Activated naive CD4-positive, alpha-beta T cell treated with anti-CD3 and anti-CD28 coated beads, Interleukin-2, amount 10 ng/mL, durations not matched to agents 7 days and 5 days (primary cell): ENCODE data around the gene TMEM175.

ENCODE experiments used
- CTCF ChIA-PET: fragments of 350-600 bp; sonication (Branson Sonifier 250); formaldehyde crosslinking; loops from one replicate; lab custom pipeline; 2021; ENCODE audit warnings: antibody characterized with exemption; lab: Charles Lee
- DNase-seq: peaks from one replicate; pipeline ENCODE4 v3.0.0-alpha.2; 2020
- H3K27ac Mint-ChIP-seq: one replicate; pipeline ENCODE4 v1.8.0; 2021; ENCODE audit warnings: mild to moderate bottlenecking, moderate library complexity, mixed read lengths
- H3K27me3 Mint-ChIP-seq: one replicate; pipeline ENCODE4 v1.8.0; 2021; ENCODE audit warnings: mild to moderate bottlenecking, mixed read lengths
- H3K36me3 Mint-ChIP-seq: one replicate; pipeline ENCODE4 v1.8.0; 2021; ENCODE audit warnings: mixed read lengths
- H3K4me1 Mint-ChIP-seq: one replicate; pipeline ENCODE4 v1.8.0; 2021; ENCODE audit warnings: mixed read lengths
- H3K4me3 Mint-ChIP-seq: one replicate; pipeline ENCODE4 v1.8.0; 2021; ENCODE audit warnings: mild to moderate bottlenecking, moderate library complexity, mixed read lengths
- H3K9me3 Mint-ChIP-seq: one replicate; pipeline ENCODE4 v1.8.0; 2021; ENCODE audit warnings: mixed read lengths

The TMEM175 gene

DNA sequence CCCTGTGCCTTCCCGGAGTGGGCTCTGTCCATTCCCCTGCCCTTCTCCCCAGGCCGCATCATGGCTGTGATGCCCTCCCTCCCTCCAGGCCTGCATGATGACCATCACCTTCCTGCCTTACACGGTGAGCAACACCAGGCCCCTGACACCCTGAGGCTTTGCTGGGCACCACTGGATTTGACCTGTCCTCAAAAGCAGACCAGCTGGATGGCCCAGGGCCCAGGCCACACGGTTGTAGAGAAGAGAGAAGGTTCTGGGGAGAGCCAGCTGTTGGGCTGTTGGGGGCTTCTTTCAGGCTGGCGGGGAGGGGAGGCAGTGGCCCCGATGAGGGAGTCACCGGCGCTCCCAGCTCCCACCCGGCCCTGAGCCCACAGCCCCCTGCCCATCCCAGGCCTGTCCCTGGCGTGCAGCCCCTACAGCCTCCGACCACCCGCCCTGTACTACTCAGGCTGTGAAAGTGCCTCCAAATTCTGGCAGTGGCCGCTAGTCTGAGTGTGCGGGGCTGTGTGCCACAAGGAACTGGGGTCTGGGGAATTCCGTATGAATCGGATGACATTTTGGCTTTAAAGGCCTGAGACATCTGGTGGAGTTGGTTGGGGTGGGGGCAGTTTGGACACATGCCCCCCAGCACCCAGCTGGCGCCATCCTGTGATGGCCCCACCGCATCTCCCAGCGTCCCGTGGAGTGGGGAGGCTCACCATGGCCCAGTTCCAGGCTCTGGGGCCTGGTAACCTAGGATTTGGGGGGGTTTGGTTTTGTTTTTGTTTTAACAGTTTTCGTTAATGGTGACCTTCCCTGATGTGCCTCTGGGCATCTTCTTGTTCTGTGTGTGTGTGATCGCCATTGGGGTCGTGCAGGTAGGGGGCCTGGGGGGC lies 19.6 kb downstream of the TMEM175 start:
- H3K9me3 Mint-ChIP-seq, result no peaks in the 10 kb centered on the region
- no peak overlapping the region for H3K27ac Mint-ChIP-seq
- H3K27me3 Mint-ChIP-seq, result peaks cover 6% of the 10 kb centered on the region
- no peaks in the 10 kb centered on the region for H3K36me3 Mint-ChIP-seq
- DNase-seq, result no peak
- CTCF ChIA-PET, result no interaction called here
- no peak overlapping the region for H3K4me3 Mint-ChIP-seq
- H3K4me1 Mint-ChIP-seq, result no peaks in the 10 kb centered on the region

DNA sequence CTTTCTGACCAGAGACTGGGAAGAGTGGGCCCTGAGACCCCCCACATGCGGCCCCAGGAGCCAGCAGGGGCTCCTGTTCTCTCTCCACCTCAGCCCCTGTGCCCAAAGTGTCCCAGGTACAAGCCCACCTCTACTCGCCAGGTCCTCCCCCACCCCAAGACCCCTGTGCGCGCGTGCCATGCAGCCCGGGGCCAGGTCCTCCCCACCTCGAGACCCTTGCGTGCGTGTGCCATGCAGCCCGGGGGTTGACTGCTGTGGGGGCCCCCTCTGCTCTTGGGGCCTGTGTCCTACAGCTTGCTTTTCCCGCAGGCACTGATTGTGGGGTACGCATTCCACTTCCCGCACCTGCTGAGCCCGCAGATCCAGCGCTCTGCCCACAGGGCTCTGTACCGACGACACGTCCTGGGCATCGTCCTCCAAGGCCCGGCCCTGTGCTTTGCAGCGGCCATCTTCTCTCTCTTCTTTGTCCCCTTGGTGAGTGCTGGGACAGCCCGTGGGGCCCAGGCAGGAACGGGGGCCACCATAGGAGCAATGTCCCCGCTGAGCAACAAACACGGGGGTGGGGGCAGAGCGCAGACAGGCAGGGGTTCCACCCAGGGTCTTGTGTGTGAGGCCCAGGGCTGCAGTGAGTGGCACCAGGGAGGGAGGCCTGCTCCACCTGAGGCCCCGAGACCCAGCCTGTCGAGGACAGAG lies 20.8 kb downstream of the TMEM175 start:
- CTCF ChIA-PET, result no interaction called here
- Mint-ChIP-seq H3K27me3 (no peaks in the 10 kb centered on the region), H3K27ac (no peak overlapping the region), H3K9me3 (no peaks in the 10 kb centered on the region), H3K4me1 (no peaks in the 10 kb centered on the region), H3K36me3 (no peaks in the 10 kb centered on the region), H3K4me3 (no peak overlapping the region)
- DNase-seq, result no peak

DNA sequence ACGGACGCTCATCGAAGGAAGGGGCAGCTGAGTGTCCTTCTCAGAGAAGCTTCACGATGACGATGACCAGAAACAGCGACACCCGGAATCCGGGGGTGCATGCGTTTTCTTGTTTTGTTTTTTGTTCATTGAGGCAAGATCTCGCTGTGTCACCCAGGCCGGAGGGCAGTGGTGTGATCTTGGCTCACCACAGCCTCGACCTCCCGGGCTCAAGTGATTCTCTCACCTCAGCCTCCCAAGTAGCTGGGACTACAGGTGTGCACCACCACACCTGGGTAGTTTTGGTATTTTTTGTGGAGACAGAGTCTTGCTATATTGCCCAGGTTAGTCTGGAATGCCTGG lies 21.3 kb downstream of the TMEM175 start:
- H3K9me3 Mint-ChIP-seq, result no peaks in the 10 kb centered on the region
- no peak overlapping the region for H3K27ac Mint-ChIP-seq
- no peaks in the 10 kb centered on the region for H3K4me1 Mint-ChIP-seq
- no peaks in the 10 kb centered on the region for H3K36me3 Mint-ChIP-seq
- no peak overlapping the region for H3K4me3 Mint-ChIP-seq
- no peak for DNase-seq
- CTCF ChIA-PET, result no interaction called here
- H3K27me3 Mint-ChIP-seq, result no peaks in the 10 kb centered on the region

DNA sequence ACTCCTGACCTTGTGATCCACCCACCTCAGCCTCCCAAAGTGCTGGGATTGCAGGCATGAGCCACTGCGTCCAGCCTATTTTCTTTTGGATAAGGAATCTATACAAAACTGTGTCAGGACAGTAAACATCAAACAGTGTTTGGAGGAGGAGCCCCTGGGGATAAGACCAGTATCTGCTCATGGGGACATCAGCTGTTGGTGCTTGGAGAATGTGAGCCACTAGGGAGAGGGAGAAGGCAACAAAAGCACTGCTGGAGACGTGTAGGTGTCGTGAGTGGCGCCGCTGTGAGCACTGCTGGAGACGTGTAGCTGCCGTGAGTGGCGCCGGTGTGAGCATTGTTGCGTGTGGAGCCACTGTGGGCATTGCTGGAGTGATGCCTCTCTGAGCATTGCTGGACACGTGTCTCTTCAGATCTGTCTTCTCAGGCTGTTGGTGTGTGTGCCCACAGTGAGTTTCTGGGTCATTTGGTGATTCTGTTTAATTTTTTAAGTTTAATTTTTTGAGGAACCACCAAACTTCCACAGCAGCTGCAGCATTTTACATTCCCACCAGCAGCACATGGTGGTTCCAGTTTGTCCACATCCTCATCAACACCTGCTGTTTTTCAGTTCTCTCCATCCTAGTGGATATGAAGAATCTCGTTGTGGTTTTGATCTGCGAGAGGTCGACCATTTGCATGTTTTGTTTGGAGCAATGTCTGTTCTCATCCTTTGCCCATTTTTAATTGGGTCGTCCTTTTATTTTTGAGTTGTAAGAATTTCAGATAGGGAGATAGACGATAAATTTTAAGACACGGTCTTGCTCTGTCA lies 22.2 kb downstream of the TMEM175 start:
- Mint-ChIP-seq H3K27ac (no peak overlapping the region), H3K4me3 (no peak overlapping the region), H3K36me3 (peaks cover 3% of the 10 kb centered on the region), H3K27me3 (no peaks in the 10 kb centered on the region), H3K9me3 (no peaks in the 10 kb centered on the region), H3K4me1 (no peaks in the 10 kb centered on the region)
- no peak for DNase-seq
- CTCF ChIA-PET, result interaction anchor here (0.7 kb wide), 1 partner anchor 176 kb away, joined by 3 read pairs; no protein-coding TSS in a partner anchor

DNA sequence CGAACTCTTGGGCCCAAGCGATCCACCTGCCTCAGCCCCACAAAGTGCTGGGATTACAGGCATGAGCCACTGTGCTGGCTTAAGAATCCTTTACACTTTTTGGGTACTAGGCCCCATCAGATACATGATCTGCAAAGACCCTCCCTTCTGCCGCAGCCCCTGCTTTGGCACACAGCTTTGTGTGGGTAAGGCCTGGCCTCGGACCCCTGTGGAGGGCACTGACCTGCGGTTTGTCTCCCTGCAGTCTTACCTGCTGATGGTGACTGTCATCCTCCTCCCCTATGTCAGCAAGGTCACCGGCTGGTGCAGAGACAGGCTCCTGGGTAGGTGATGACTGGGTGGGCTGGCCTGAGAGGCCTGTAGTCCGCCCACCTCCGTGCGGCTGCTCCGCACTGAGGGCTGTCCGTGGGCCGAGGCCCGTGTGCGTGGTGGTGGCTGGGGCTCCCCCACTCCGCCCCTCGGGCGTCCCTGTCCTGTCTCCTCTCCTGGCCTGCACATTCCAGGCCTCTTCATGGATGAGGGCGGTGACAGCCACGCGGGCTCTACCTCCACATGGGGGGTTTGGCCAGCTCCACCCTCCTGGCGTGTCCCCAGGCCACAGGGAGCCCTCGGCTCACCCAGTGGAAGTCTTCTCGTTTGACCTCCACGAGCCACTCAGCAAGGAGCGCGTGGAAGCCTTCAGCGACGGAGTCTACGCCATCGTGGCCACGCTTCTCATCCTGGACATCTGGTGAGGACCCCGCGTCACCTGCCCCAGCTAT lies 23.1 kb downstream of the TMEM175 start:
- Mint-ChIP-seq H3K4me1 (no peaks in the 10 kb centered on the region), H3K27me3 (no peaks in the 10 kb centered on the region), H3K9me3 (no peaks in the 10 kb centered on the region), H3K27ac (no peak overlapping the region), H3K4me3 (no peak overlapping the region), H3K36me3 (peaks cover 3% of the 10 kb centered on the region)
- CTCF ChIA-PET, result interaction anchor here (0.7 kb wide), 1 partner anchor 175 kb away, joined by 3 read pairs; no protein-coding TSS in a partner anchor
- no peak for DNase-seq

DNA sequence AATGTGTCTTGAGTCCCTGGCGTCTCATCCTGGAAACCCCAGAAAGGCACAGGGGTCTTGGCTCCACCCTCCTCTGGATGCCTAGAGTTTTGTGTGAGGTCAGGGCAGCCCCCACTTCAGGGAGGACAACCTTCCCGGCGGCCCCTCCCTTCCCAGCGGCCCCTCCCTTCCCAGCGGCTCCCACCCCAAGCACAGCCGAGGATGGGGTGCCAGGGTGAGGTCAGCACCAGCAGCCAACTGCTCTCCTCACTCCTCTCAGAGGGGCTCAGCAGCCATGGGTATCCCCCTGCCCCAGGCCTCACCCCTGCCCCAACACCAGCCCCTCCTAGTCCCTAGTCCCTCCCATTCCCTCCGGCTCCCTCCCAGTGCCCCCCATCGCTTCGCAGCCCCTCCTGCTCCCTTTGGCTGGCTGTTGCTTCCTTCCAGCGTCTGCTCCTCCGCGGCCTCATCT lies 23.7 kb downstream of the TMEM175 start:
- peaks cover 3% of the 10 kb centered on the region for H3K36me3 Mint-ChIP-seq
- no peaks in the 10 kb centered on the region for H3K27me3 Mint-ChIP-seq
- H3K9me3 Mint-ChIP-seq, result no peaks in the 10 kb centered on the region
- H3K27ac Mint-ChIP-seq, result no peak overlapping the region
- no peaks in the 10 kb centered on the region for H3K4me1 Mint-ChIP-seq
- no peak overlapping the region for H3K4me3 Mint-ChIP-seq
- CTCF ChIA-PET, result no interaction called here
- no peak for DNase-seq

DNA sequence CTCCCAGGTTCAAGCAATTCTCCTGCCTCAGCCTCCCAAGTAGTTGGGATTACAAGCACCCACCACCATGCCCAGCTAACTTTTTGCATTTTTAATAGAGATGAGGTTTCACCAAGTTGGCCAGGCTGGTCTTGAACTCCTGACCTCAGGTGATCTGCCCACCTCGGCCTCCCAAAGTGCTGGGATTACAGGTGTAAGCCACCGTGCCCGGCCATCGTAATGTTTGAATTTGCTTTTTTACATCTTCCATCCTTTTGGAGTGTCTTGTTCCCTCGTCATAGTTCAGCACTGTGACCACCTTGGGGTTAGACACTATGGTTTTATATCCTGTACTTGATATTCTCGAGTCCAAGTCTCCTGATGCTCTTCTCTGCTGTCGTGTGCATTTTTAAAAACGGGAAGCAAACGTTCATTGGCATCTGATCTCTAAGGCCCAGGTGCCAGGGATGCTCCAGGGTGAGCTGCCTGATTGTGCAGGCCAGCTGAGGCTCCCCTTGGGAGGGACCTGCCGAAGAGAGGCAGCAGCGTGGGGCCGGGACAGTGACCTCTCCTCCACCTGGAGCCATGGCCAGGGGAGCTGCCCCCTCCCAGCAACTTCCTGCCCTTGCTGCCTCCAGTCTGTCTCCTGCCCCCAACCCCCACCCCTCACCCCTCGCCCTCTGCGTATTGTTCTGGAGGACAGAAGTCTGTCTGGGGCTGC lies 24.4 kb downstream of the TMEM175 start:
- Mint-ChIP-seq H3K4me3 (no peak overlapping the region), H3K36me3 (peaks cover 3% of the 10 kb centered on the region), H3K9me3 (no peaks in the 10 kb centered on the region), H3K4me1 (no peaks in the 10 kb centered on the region), H3K27me3 (no peaks in the 10 kb centered on the region), H3K27ac (no peak overlapping the region)
- CTCF ChIA-PET, result no interaction called here
- DNase-seq, result no peak

DNA sequence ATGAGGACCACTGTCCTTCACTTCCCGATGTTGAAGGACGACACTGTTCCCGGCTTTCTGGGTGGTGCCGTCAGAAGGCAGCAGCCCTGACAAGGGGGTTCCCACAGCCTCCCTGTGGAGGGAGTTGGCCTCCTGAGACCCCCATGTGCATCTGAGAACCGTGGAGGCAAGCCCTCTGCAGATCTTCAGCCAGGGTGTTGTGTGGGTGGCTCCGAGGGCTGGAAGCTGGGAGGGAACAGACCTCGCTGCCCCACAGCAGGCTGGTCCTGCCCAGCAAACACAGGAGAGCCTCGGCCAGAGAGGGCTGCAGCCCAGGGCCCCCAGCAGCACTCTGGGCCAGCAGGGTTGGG lies 24.9 kb downstream of the TMEM175 start:
- DNase-seq, result no peak
- no peak overlapping the region for H3K4me3 Mint-ChIP-seq
- H3K36me3 Mint-ChIP-seq, result peaks cover 5% of the 10 kb centered on the region
- no peaks in the 10 kb centered on the region for H3K9me3 Mint-ChIP-seq
- CTCF ChIA-PET, result no interaction called here
- H3K27ac Mint-ChIP-seq, result no peak overlapping the region
- no peaks in the 10 kb centered on the region for H3K27me3 Mint-ChIP-seq
- no peaks in the 10 kb centered on the region for H3K4me1 Mint-ChIP-seq

DNA sequence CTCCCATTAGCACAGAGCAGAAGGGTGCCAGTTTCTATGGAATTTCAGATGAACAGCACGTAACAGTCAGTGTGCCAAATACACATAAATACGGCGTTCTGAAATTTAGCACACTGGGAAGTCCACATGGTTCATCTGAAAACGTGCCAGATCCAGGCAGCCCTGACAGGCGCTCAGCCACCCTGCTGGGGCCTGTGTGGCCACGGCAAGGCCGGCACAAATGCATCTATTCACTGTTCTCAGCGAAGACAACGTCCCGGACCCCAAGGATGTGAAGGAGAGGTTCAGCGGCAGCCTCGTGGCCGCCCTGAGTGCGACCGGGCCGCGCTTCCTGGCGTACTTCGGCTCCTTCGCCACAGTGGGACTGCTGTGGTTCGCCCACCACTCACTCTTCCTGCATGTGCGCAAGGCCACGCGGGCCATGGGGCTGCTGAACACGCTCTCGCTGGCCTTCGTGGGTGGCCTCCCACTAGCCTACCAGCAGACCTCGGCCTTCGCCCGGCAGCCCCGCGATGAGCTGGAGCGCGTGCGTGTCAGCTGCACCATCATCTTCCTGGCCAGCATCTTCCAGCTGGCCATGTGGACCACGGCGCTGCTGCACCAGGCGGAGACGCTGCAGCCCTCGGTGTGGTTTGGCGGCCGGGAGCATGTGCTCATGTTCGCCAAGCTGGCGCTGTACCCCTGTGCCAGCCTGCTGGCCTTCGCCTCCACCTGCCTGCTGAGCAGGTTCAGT lies 25.5 kb downstream of the TMEM175 start:
- DNase-seq, result no peak
- H3K36me3 Mint-ChIP-seq, result peaks cover 6% of the 10 kb centered on the region
- no peak overlapping the region for H3K4me3 Mint-ChIP-seq
- no peaks in the 10 kb centered on the region for H3K4me1 Mint-ChIP-seq
- no peaks in the 10 kb centered on the region for H3K9me3 Mint-ChIP-seq
- no peak overlapping the region for H3K27ac Mint-ChIP-seq
- no peaks in the 10 kb centered on the region for H3K27me3 Mint-ChIP-seq
- CTCF ChIA-PET, result no interaction called here

DNA sequence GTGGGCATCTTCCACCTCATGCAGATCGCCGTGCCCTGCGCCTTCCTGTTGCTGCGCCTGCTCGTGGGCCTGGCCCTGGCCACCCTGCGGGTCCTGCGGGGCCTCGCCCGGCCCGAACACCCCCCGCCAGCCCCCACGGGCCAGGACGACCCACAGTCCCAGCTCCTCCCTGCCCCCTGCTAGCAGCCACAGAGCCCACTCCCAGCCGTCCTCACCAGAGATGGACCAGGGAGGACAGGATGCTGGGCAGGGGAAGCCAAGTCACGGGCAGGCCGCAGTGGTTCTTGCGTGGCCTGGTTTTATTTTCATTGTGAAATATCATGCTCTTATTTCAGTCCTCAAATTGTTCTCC lies 26.0 kb downstream of the TMEM175 start:
- no peak overlapping the region for H3K27ac Mint-ChIP-seq

DNA sequence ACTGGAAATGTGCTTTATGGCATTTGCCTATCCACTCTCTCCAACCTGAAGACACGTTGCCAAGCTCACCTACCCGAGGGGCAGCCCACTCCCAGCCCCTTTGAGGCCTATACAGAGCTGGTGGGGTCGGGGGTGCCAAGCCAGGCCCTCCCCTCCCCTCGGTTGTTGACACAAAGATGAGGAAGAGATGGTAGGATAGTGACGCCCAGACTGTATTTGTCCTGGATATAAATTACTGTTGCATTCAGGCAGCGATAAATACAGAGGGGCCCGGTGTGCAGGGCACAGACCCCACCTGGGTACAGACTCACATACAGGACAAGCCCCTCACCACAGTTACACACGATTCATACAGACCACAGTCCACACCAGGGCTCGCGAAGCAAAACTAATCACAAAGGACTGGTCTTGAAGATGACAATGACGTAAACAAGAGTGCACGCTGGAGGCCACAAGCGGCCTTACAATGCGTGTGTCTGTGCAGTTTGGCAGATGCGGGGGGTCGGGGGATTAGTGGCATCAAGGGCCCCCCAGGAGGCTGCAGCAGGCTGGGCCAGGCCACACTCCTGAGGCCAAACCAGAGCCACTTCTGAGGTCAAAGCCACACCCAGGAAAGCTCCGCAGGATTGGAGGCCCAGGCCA lies 26.6 kb downstream of the TMEM175 start:
- Mint-ChIP-seq H3K4me3 (no peak overlapping the region), H3K27me3 (no peaks in the 10 kb centered on the region), H3K4me1 (no peaks in the 10 kb centered on the region), H3K9me3 (no peaks in the 10 kb centered on the region), H3K36me3 (peaks cover 6% of the 10 kb centered on the region), H3K27ac (peak overlapping the region; percentile 65)
- DNase-seq, result no peak
- CTCF ChIA-PET, result no interaction called here

More for the DNA sequence above, 26.0 kb downstream of the TMEM175 start:
- no peaks in the 10 kb centered on the region for H3K9me3 Mint-ChIP-seq
- CTCF ChIA-PET, result no interaction called here
- H3K36me3 Mint-ChIP-seq, result peaks cover 6% of the 10 kb centered on the region
- H3K4me1 Mint-ChIP-seq, result no peaks in the 10 kb centered on the region
- no peaks in the 10 kb centered on the region for H3K27me3 Mint-ChIP-seq
- no peak for DNase-seq
- H3K4me3 Mint-ChIP-seq, result no peak overlapping the region

DNA sequence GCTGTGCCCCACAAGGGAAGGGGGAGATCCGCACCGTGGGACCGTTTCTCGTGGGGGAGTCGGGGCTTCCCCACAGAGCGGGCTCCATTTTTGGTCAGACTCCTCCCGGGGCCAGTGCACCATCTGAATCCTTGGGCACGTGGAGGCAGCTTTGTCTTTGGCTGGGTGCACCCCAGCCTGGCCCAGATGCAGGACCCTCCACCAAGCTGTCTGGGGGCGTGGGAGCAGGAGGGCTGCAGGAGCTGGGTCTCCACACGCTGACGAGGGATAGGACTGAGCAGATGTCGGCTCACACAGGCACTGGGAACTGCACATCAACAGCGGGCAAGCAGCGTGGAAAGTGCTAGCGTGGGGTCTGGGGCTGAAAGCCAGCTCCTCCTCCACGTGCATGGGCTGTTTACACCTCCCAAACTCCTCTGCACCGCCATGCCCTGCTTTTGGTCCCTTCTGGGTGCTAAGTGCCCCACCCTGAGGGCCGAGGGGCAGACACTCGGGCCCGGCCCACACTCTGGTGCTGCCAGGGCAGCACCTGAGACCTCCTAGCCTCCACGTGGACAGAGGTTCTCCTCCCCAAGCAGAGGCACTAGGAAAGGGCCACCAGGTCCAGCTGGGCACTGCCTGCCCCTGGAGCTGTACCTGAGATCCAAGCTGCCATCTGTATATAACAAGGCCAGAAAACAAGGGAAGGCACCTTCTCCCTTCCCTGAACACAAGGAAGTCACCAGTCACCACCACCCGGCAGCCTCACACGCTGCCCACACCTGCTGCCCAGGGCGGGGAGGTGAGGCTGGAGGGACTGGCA lies 27.3 kb downstream of the TMEM175 start:
- CTCF ChIA-PET, result no interaction called here
- Mint-ChIP-seq H3K27me3 (no peaks in the 10 kb centered on the region), H3K9me3 (no peaks in the 10 kb centered on the region), H3K4me3 (no peak overlapping the region), H3K4me1 (no peaks in the 10 kb centered on the region), H3K27ac (no peak overlapping the region), H3K36me3 (peaks cover 6% of the 10 kb centered on the region)
- no peak for DNase-seq
